Measurements from ENCODE around the gene CADM2.
"Not testable (repeated sequence)": the region's sequence is repeated elsewhere in the genome, so short reads cannot be mapped to it uniquely, and the experiment has no call there.

The CADM2 gene

GRCh38 chr3:85670634-85671205 lies 711.9 kb downstream of the CADM2 start:
- DNase-seq (no peak), ATAC-seq (no peak)

GRCh38 chr3:85672761-85673160 lies 714.0 kb downstream of the CADM2 start:
- DNase-seq = no peak
- ATAC-seq = no peak

GRCh38 chr3:85678713-85679112 lies 719.9 kb downstream of the CADM2 start:
- no peak for DNase-seq

GRCh38 chr3:85681906-85682305 lies 723.1 kb downstream of the CADM2 start:
- DNase-seq = no peak
- ATAC-seq = no peak

More at GRCh38 chr3:85678713-85679112, 719.9 kb downstream of the CADM2 start:
- no peak for ATAC-seq

GRCh38 chr3:85691196-85691595 lies 732.4 kb downstream of the CADM2 start:
- ATAC-seq = no peak
- DNase-seq = no peak

GRCh38 chr3:85697156-85697555 lies 738.4 kb downstream of the CADM2 start:
- ATAC-seq = no peak
- DNase-seq = no peak

GRCh38 chr3:85706130-85706529 lies 747.3 kb downstream of the CADM2 start:
- ATAC-seq (no peak), DNase-seq (no peak)

GRCh38 chr3:85708325-85708724 lies 749.5 kb downstream of the CADM2 start:
- not testable (repeated sequence) for ATAC-seq, DNase-seq

GRCh38 chr3:85709346-85709892 lies 750.6 kb downstream of the CADM2 start:
- no peak for ATAC-seq
- no peak for DNase-seq

GRCh38 chr3:85710490-85710889 lies 751.7 kb downstream of the CADM2 start:
- ATAC-seq = no peak
- DNase-seq = no peak

GRCh38 chr3:85721409-85722145 lies 762.8 kb downstream of the CADM2 start:
- ATAC-seq (no peak), DNase-seq (no peak)

GRCh38 chr3:85725809-85726208 lies 767.0 kb downstream of the CADM2 start:
- ATAC-seq (no peak), DNase-seq (no peak)

- DNase-seq = no peak
- no peak for ATAC-seq
Observed at GRCh38 chr3:85726241-85726640, 767.5 kb downstream of the CADM2 start.

GRCh38 chr3:85737846-85738245 lies 779.1 kb downstream of the CADM2 start:
- DNase-seq (no peak), ATAC-seq (no peak)

GRCh38 chr3:85740561-85740960 lies 781.8 kb downstream of the CADM2 start:
- ATAC-seq (no peak), DNase-seq (no peak)

- ATAC-seq = no peak
Observed at GRCh38 chr3:85758442-85758841, 799.7 kb downstream of the CADM2 start.

GRCh38 chr3:85760342-85760741 lies 801.6 kb downstream of the CADM2 start:
- no peak for DNase-seq
- no peak for ATAC-seq

More at GRCh38 chr3:85758442-85758841, 799.7 kb downstream of the CADM2 start:
- DNase-seq = no peak

- DNase-seq = no peak
- no peak for ATAC-seq
Observed at GRCh38 chr3:85780806-85781205, 822.0 kb downstream of the CADM2 start.

- no peak for ATAC-seq
- DNase-seq = no peak
Observed at GRCh38 chr3:85781806-85782205, 823.0 kb downstream of the CADM2 start.

- ATAC-seq (no peak), DNase-seq (no peak)
Observed at GRCh38 chr3:85783291-85783690, 824.5 kb downstream of the CADM2 start.

- DNase-seq = no peak
- no peak for ATAC-seq
Observed at GRCh38 chr3:85785766-85786165, 827.0 kb downstream of the CADM2 start.

- no peak for DNase-seq
- no peak for ATAC-seq
Observed at GRCh38 chr3:85790445-85791030, 831.7 kb downstream of the CADM2 start.

GRCh38 chr3:85796140-85796539 lies 837.4 kb downstream of the CADM2 start:
- DNase-seq (no peak), ATAC-seq (no peak)
